NCI-H524 (cell line): ENCODE measurements around the gene ASCL2.

Experiments used
- DNase-seq, 2 experiments: peaks; one replicate each; lab custom pipeline; 2025; lab: John Stamatoyannopoulos, UW

Gene ASCL2

GRCh38 chr11:2308713-2309112 is 38.3 kb upstream of the ASCL2 start:
- DNase-seq: no peak

- no peak for DNase-seq
These were observed 37.3 kb upstream of the ASCL2 start for GRCh38 chr11:2307501-2308331.

- DNase-seq: no peak
These were observed 36.6 kb upstream of the ASCL2 start for GRCh38 chr11:2306877-2307500.

GRCh38 chr11:2306452-2306823 is 36.0 kb upstream of the ASCL2 start:
- DNase-seq: no peak

- DNase-seq: no peak
These were observed 35.5 kb upstream of the ASCL2 start for GRCh38 chr11:2305788-2306451.

GRCh38 chr11:2305140-2305778 is 34.9 kb upstream of the ASCL2 start:
- DNase-seq: peak in 1 of 2 experiments; percentile 50

GRCh38 chr11:2304506-2305139 is 34.2 kb upstream of the ASCL2 start:
- DNase-seq: no peak

- DNase-seq: no peak
These were observed 33.5 kb upstream of the ASCL2 start for GRCh38 chr11:2303627-2304505.

GRCh38 chr11:2302896-2303626 is 32.7 kb upstream of the ASCL2 start:
- no peak for DNase-seq

- no peak for DNase-seq
These were observed 32.0 kb upstream of the ASCL2 start for GRCh38 chr11:2302306-2302895.

- no peak for DNase-seq
These were observed 31.4 kb upstream of the ASCL2 start, which contains the start of the genes C11orf21 and TSPAN32 for GRCh38 chr11:2301631-2302305. TSS of gene C11orf21 (minus strand) at chr11:2301918. CDS start at chr11:2301808, 110 bp downstream. TSS of gene TSPAN32 (plus strand) at chr11:2302013. CDS start at chr11:2302150, 137 bp downstream.

GRCh38 chr11:2300936-2301630 is 30.7 kb upstream of the ASCL2 start:
- DNase-seq: no peak

GRCh38 chr11:2300290-2300935 is 30.0 kb upstream of the ASCL2 start:
- no peak for DNase-seq

- no peak for DNase-seq
These were observed 29.4 kb upstream of the ASCL2 start for GRCh38 chr11:2299773-2300172.

- DNase-seq: peak; percentile 6 to 40
These were observed 28.7 kb upstream of the ASCL2 start for GRCh38 chr11:2298795-2299761.

GRCh38 chr11:2298131-2298794 is 27.9 kb upstream of the ASCL2 start:
- no peak for DNase-seq
